ENCODE data around the gene TRMU. TPM values are rescaled to one million over a fixed set of nuclear protein-coding genes. Genes with fewer than 3 reads are reported as not detected.

Gene TRMU
- total and polyA plus RNA-seq, 4 donors = 14.3 to 34.4 (median 18.6) TPM

DNA sequence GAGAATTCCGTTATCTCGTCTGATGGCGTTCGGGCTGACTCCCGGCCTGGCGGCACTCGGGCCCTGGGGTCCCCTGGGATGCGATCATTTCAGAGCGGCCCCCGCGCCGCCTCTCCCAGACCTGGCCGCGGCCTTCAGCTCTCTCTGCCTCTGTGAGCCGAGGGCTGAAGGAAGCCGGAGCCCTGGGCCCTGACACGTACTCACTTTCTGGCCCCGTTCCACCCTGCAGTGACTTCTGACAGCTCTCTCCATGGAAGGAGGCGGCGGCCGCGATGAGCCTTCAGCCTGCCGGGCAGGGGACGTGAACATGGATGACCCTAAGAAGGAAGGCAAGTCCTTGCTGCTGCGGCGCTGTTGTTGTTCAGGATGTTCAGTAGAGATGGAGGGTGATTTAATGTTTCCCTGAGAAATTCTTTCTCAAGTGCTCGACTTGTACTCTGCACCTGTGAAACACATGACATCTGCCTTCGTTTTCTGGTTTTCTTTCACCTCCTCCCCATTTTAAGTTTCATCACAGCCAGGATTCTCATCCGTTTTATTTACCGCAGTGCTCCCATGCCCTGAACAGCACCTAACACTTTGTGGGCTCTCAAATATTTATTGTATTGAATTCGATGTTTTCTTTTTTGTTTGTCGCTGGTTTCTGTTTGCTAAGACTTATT lies 38.2 kb upstream of the TRMU start:
- Histone ChIP-seq H3K9me3 (ENCODE audit: control insufficient read depth in 4 of 4, low read length in 3 of 4) (no peaks in the 10 kb centered on the region), H3K27me3 (ENCODE audit: control insufficient read depth in 4 of 4, insufficient read depth in 4 of 4, low read length in 3 of 4) (no peaks in the 10 kb centered on the region), H3K4me1 (ENCODE audit: control insufficient read depth in 4 of 4, insufficient read depth in 4 of 4, low read length in 3 of 4) (peaks cover 7 to 28% (median 16%) of the 10 kb centered on the region in 4 donors), H3K27ac (ENCODE audit: low read depth in 1 of 2, low read length in 2 of 2) (no peak overlapping the region), H3K4me3 (ENCODE audit: low read depth in 1 of 3, low read length in 3 of 3) (peak overlapping the region in 2 of 3 donors; percentile 15 to 46), H3K9ac (ENCODE audit: low read depth in 1 of 2, low read length in 2 of 2) (no peak overlapping the region), H3K36me3 (ENCODE audit: control insufficient read depth in 4 of 4, insufficient read depth in 3 of 4, low read depth in 1 of 4, low read length in 3 of 4) (peaks cover 2 to 16% (median 9%) of the 10 kb centered on the region in 4 donors)
- peak; percentile 48 for DNase-seq (ENCODE audit: low spot score)
- TF ChIP-seq FOXA1 (IDR thresholded peaks at IDR 0.05) (no peak), HNF4A (conservative IDR thresholded peaks at IDR 0.05) (no peak), YY1 (IDR thresholded peaks at IDR 0.05) (no peak), NR2F2 (IDR thresholded peaks at IDR 0.05) (no peak), TAF1 (conservative IDR thresholded peaks at IDR 0.05) (no peak), EGR1 (IDR thresholded peaks at IDR 0.05; ENCODE audit: low read depth in 2 of 2) (no peak), HNF4G (IDR thresholded peaks at IDR 0.05) (no peak), RAD21 (IDR thresholded peaks at IDR 0.05) (no peak), GABPA (IDR thresholded peaks at IDR 0.05 in 1 of 2, conservative IDR thresholded peaks at IDR 0.05 in 1 of 2) (no peak), JUND (IDR thresholded peaks at IDR 0.05) (no peak), SP1 (IDR thresholded peaks at IDR 0.05) (no peak), RXRA (IDR thresholded peaks at IDR 0.05) (no peak), FOXA2 (IDR thresholded peaks at IDR 0.05) (no peak)
- TF ChIP-seq, protein P1, sequence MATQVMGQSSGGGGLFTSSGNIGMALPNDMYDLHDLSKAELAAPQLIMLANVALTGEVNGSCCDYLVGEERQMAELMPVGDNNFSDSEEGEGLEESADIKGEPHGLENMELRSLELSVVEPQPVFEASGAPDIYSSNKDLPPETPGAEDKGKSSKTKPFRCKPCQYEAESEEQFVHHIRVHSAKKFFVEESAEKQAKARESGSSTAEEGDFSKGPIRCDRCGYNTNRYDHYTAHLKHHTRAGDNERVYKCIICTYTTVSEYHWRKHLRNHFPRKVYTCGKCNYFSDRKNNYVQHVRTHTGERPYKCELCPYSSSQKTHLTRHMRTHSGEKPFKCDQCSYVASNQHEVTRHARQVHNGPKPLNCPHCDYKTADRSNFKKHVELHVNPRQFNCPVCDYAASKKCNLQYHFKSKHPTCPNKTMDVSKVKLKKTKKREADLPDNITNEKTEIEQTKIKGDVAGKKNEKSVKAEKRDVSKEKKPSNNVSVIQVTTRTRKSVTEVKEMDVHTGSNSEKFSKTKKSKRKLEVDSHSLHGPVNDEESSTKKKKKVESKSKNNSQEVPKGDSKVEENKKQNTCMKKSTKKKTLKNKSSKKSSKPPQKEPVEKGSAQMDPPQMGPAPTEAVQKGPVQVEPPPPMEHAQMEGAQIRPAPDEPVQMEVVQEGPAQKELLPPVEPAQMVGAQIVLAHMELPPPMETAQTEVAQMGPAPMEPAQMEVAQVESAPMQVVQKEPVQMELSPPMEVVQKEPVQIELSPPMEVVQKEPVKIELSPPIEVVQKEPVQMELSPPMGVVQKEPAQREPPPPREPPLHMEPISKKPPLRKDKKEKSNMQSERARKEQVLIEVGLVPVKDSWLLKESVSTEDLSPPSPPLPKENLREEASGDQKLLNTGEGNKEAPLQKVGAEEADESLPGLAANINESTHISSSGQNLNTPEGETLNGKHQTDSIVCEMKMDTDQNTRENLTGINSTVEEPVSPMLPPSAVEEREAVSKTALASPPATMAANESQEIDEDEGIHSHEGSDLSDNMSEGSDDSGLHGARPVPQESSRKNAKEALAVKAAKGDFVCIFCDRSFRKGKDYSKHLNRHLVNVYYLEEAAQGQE (IDR thresholded peaks at IDR 0.05) = no peak
- TF ChIP-seq, protein P2, sequence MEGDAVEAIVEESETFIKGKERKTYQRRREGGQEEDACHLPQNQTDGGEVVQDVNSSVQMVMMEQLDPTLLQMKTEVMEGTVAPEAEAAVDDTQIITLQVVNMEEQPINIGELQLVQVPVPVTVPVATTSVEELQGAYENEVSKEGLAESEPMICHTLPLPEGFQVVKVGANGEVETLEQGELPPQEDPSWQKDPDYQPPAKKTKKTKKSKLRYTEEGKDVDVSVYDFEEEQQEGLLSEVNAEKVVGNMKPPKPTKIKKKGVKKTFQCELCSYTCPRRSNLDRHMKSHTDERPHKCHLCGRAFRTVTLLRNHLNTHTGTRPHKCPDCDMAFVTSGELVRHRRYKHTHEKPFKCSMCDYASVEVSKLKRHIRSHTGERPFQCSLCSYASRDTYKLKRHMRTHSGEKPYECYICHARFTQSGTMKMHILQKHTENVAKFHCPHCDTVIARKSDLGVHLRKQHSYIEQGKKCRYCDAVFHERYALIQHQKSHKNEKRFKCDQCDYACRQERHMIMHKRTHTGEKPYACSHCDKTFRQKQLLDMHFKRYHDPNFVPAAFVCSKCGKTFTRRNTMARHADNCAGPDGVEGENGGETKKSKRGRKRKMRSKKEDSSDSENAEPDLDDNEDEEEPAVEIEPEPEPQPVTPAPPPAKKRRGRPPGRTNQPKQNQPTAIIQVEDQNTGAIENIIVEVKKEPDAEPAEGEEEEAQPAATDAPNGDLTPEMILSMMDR (IDR thresholded peaks at IDR 0.05; ENCODE audit: low read depth, low read length, missing input control) = no peak
- TF ChIP-seq, protein P3, sequence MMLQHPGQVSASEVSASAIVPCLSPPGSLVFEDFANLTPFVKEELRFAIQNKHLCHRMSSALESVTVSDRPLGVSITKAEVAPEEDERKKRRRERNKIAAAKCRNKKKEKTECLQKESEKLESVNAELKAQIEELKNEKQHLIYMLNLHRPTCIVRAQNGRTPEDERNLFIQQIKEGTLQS (IDR thresholded peaks at IDR 0.05) = no peak
- TF ChIP-seq, protein P4, sequence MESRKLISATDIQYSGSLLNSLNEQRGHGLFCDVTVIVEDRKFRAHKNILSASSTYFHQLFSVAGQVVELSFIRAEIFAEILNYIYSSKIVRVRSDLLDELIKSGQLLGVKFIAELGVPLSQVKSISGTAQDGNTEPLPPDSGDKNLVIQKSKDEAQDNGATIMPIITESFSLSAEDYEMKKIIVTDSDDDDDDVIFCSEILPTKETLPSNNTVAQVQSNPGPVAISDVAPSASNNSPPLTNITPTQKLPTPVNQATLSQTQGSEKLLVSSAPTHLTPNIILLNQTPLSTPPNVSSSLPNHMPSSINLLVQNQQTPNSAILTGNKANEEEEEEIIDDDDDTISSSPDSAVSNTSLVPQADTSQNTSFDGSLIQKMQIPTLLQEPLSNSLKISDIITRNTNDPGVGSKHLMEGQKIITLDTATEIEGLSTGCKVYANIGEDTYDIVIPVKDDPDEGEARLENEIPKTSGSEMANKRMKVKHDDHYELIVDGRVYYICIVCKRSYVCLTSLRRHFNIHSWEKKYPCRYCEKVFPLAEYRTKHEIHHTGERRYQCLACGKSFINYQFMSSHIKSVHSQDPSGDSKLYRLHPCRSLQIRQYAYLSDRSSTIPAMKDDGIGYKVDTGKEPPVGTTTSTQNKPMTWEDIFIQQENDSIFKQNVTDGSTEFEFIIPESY (IDR thresholded peaks at IDR 0.05) = no peak
- TF ChIP-seq, protein P5, sequence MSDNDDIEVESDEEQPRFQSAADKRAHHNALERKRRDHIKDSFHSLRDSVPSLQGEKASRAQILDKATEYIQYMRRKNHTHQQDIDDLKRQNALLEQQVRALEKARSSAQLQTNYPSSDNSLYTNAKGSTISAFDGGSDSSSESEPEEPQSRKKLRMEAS (IDR thresholded peaks at IDR 0.05) = no peak
- WGBS = 3% methylated on average over 32 of the region's 32 CpGs

Data from liver (tissue), 9 donors.